ENCODE results near the gene TAF15. TPM values are rescaled to one million over a fixed set of nuclear protein-coding genes. Genes with fewer than 3 reads are reported as not detected.

The TAF15 gene
- total RNA-seq, 1 donor from 2014 or later, result 68.1 TPM

DNA sequence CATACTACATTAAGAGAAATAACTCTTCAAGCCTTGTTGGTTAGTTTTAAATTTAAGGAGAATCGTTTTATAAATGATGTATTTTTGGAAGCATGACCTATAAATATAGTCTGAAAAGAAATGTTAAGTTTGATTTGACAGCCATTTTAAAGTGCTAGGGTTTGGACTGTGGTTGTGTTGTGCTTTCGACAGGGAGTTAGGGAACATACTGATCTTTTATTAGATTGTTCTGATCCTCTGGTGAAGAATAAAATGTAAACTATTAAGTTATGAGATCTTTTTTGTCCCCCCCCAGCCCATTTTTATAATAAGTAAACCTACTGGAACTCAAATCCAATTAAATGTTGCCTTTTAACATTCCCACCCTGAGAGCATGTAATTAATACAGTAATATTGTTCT is 12.0 kb downstream of the TAF15 start:
- DNase-seq, result no peak

DNA sequence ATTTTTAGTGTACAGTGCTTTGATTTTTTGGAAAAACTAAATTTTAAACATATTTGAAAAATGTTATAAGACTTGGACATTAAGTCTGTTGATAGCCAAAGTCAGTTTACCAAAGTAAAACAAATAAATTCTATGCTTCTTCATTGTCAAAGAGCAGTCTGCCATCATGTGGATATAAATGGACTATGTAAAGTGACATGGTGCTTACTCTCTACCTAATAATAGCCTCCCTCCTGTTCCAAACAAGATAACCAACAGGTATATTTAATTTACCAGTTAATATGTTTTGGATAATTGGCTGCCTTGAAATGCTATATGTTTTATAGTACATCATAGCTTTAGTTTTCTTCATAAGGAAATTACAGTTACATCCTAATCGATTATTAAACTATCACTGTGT is 15.9 kb downstream of the TAF15 start:
- no peak for DNase-seq

DNA sequence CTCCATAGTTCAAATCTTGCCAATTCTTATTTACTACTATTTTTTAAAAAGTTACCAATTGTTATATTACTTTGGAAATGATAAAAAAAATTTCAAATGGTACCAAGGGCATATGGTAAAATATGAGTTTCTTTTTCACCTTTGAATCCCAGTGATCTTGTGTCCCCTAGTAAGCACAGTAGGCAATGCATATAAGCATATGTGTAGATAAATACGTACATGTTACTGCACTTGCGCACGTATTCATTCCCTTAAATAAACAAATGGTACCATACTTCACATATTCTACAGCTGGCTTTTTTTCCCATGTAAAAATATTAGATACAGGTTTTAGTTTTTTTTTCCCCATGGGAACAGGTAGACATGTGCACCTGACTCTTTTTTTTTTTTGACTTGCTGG is 31.8 kb downstream of the TAF15 start:
- no peak for DNase-seq

DNA sequence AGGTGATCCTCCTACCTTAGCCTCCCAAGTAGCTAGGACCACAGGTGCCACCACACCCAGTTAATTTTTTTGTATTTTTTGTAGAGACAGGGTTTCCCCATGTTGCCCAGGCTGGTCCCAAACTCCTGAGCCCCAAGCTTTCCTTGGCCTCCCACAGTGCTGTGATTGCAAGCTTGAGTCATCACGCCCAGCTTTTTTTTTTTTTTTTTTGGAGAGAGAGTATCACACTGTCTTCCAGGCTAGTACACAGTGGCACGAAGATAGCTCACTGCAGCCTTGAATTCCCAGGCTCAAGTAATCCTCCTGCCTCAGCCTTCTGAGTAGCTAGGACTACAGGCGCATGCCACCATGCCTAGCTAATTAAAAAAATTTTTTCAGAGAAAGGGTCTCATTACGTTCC is 32.2 kb downstream of the TAF15 start:
- DNase-seq, result no peak

DNA sequence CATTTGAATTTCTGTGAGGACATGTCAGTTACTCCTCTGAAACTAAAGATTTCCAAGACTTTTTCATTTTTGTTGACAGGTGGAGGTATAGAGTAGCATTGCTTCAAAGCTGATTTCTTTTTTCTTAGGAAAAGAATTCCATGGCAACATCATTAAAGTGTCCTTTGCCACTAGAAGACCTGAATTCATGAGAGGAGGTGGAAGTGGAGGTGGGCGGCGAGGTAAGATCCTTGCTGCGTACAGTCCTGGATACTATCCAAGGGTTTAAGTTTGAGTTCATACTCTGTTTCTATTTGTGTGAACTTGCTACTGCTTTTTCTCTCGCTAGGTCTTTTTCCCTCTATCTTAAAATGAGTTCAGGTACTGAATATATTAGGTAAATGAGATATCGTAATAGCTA is 33.0 kb downstream of the TAF15 start:
- no peak for DNase-seq

DNA sequence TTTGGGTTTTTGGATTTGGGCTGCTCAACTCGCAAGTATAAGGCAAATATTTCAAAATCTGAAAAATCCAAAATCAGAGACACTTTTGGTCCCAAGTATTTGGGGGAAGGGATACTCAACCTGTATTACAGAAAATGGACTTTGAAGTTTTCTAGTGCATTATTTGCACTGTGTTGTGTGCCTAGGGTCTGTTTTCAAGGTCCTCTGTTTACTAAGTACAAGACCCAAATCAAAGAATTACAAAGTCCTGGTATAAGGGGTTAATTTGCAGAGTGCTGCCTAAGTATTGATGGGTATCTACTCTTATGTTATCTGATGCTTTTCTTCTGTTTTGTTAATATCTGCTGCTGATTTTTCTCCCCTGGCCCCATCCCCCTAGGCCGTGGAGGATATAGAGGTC is 34.4 kb downstream of the TAF15 start:
- no peak for DNase-seq

DNA sequence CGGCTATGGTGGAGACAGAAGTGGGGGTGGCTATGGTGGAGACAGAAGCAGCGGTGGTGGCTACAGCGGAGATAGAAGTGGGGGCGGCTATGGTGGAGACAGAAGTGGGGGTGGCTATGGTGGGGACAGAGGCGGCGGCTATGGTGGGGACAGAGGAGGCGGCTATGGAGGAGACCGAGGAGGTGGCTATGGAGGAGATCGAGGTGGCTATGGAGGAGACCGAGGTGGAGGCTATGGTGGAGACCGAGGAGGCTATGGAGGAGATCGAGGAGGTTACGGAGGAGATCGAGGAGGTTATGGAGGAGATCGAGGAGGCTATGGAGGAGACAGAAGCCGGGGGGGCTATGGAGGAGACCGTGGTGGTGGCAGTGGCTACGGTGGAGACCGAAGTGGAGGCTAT is 35.3 kb downstream of the TAF15 start:
- no peak for DNase-seq

DNA sequence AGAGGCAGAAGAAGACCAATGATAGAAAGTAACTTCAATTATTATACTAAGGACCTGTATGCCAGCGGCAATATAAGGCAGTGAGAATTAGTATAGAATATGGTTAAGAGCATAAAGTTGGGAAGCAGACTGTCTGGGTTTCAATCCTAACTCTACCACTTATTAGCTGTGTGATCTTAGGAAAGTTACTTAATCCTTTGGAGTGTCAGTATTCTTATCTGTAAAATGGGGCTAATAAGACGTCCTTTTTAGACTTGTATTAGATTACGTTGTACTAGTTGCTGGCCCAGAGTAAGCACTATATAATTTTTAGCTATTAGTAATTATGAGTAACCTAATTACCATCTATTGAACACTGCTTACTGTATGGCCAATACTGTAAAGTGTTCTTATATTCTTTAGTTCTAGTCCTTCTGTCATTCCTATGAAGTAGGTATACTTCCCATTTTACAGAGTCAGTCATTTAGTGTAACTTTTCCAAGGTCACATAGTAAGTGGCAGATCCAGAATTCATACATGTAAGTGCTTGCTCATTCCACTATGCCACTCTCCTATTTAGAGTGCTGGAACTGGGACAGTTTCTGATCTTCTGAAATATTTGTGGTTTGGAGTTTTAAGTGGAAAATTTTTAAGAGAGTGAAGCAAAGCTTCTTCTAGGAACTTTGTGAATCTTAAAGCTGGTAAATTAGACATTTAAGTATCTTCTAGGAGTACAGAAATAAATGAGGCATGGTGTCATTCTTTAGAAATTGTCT is 36.9 kb downstream of the TAF15 start:
- no peak for DNase-seq

DNA sequence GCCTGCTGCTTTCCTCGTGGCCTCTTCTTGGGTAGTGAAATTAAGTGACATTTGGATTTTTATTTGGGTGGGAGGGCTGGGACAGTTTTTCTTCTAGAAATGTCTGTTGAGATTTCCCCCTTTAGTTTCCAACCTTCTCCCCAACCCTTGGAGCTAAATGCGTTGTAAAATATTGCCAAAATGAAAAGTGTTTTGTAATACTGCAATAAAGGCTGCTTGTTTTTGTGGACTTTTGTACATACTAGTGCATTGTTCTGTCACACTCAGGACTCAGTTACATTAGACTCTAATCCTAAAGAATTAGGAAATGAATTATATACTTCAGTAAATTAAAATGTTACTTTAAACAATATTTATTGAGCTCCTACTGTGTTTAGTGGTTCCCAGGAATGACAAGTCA is 37.7 kb downstream of the TAF15 start:
- DNase-seq, result no peak

DNA sequence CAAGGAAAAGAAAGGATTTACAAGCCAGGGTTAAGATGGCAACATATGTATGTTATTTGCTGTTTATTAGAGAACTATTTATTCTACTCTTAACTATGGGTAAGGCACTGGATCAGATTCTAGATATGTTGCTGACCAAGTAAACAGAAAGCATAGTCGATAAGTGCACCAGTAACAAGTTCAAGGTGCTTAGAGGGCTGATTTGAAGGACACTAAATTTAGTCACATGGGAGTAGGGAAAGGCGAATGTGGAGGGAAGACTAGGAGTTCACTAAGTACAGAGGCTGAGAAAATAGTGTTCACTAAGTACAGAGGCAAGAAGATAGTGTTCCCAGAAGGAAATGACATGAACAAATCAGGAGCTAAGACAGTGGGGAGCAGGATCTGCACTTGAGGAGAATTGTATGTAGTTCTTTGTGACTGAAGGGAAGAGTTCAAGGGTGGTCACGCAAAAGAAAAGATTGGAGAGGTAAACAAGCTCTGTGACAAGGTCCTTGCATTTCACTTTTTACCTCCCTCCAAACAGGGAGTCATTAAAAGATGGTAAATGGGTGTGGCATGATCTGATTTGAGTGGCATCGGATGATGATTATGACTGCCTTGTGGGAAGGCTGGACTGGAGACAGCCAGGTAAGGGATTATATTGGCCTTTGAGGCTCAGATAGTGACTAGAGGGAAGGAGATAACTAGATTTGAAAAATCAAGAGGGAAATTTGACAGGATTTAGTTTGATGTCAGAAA is 38.5 kb downstream of the TAF15 start:
- DNase-seq, result no peak

DNA sequence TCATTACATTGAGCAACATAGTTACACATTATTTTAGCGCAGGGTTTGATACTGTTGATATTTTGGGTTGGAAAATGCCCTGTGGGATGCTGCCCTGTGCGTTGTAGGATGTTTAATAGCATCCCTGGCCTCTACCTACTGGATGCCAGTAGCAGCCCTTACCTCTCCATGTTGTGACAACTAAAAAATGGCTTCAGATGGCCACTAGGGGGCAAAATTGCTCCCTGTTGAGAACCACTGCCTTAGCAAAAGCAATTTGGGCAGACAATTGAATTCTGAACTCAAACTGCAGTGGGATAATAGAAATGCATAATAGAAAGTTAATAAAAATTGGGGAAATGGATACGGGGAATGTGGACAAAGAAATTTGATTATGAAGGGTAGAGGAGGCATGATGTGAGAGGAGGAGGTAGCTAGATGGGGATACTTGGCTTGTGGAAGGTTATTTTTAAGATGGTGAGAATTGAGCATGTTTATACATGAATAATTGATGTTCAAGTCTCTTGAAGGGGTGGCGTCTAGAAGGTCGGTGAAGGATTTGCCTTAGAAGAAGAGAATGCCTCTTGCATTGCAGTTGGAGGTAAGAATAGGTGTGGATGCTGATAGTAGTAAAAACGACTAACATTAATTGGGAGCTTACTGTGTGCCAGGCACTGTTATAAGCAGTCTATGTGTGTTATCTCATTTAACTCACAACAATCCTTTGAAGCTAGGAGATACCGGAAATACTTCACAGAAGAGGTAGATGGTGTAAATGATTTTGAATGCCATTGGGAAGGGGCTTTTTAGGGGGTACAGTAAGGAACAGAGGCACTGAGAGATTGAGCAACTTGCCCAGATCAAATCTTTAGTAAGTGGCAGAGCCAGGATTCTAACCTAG is 40.4 kb downstream of the TAF15 start:
- peak; percentile 89 for DNase-seq

DNA sequence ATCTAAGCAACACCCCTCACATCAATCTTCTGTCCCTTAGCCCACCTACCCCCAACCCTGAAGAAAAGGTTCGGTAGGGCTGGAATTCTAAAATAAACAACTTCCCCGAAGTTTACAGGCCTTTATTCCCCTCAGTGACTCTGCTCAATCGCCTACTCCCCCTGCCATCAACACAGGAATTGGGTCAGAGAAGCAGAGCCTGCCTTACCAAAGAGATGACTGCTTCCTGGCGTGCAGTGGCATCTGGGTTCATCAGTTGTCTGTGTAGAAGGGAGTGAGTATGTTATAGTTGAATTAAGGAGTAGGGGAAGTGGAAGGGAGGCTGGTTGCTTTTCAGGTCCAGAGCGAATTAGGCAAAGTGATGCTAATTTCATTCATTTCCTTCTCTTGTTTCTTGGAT is 46.7 kb downstream of the TAF15 start:
- DNase-seq, result no peak

DNA sequence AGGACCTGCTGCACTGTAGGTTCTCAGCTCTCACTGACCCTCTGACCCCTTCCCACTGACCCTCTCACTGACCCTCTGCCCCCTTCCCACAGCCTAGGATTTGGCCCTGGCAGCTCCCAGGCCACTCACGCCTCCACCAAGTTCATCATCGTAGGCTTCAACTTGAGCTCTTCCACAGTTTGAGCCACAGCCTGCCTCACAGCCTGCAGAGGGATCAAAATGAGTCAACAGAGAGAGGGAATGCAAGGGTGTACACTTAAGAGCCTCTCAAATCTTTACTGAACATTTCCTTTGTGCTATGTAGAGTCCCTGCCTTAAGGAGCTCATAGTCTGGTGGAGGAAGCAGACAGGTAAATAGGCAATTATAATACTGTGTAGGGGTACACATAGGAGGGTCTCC is 47.3 kb downstream of the TAF15 start:
- DNase-seq, result no peak

DNA sequence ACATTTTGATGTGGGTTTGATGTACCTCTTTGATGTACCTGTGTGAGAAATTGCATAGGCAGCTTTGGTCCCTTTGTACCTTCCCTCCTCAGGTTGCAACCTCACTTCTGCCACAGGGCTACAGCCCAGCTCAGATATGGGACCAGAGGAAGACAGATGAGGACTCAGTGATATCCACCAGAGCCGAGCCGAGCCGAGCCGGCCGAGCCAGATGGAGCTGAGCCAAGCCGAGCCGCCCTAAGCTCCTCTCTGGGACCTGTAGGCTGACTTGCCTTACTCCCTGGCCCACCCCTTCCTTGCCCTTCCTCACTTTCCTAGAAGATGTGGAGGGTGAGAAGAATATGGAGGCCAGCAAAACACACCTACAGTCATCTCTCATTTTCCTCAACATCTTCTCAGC is 55.6 kb downstream of the TAF15 start:
- DNase-seq, result no peak

DNA sequence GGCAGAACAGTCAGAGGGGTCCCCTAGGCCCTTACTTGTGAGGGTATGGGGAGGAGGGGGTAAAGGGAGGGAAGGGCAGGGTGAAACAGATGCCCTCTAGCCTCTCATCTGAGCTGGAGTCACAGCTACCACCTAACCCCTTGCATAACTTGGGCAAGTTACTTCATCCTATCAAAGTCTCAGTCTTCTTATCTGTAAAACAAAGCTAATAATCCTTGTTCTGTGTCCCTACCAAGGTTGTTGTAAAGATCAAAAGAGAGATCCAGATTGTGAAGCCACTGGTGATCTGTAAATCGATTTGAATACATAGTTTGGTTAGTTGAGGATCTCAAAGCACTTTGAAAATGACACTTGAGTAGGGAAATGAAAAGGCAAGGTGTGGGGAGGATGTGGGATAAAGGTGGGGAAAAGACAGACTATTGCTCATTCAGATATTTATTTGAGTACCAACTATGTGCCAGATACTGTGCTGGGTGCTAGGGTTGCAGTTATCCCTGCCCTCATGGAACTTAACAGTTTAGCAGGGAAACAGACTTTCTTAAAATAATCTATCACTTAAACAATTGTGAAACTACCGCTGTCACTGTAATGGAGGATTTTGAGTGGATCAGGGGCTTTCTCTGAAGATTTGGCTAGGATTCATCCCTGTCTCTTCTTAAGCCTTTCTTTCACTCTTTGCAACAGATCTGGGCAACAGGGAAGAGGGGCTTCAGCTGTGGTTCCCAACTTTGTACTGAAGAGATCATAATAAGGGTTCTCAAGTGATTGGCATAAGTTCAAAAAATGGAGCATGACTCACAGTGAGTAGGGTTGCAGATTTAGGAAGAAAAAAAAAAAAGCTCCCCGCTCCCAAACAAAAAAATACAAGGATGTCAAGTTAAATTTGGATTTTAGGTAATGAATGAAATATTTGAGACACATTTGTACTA is 56.4 kb downstream of the TAF15 start:
- peak; percentile 49 for DNase-seq

DNA sequence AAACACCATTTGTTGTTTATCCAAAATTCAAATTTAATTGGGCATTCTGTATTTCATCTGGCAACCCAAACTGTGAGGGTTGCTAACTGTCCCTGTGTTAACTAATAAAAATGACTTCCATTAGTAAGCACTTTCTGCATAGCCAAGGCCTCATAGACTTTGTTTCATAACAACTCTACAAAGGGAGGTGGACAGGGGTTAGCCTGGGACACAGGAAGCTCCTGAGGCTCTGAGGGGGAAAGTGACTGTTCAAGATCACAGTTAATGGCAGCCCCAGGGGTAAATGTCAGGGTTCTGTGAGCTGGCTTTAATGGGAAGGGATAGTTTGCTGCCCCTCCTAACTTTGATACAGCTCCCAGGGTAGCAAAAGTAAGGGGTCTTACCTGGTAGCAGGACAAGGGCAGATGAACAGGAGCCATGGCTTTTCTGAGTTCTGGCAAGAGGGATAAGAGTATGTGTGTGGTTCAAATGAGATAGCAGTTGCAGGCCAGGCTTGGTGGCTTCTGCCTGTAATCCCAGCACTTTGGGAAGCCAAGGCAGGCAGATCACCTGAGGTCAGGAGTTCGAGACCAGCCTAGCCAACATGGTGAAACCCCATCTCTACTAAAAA is 57.2 kb downstream of the TAF15 start:
- no peak for DNase-seq

DNA sequence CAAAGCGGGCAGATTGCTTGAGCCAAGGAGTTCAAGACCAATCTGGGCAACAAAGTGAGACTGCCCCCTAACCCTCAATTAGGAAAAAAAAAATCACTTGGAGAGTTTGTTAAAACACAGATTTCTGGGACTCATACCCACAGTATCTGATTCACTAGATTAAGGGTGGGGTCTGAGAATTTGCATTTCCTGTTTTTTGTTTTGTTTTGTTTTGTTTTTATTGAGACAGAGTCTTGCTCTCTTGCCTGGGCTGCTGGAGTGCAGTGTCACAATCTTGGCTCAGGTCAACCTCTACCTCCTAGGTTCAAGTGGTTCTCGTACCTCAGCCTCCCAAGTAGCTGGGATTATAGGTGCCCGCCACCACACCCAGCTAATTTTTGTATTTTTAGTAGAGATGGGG is 58.3 kb downstream of the TAF15 start:
- no peak for DNase-seq

DNA sequence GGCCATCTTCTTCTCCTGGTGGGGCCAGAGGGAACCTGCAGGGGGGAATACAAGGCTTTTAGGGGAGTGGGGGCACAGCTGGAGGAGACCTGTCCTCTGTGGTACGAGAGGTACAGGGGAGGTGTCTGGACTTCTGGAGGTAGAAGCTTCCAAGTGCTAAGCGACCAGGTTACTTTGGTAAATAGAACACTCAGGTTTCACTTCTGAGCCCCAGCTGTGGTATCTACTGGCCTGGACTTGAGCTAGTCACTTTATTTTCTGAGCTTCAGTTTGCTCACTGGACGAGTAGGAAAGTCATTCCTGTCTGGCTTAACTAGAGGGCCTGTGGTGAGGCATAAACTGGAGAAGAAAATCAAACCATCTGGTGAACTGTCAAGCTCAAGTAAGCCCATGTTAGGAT is 59.5 kb downstream of the TAF15 start, which contains the start of gene HEATR9:
Gene HEATR9 (minus strand): TSS at position 155 of the 400 bp plus-strand sequence. CDS start 149 bp downstream, at position 6.
- no peak for DNase-seq

DNA sequence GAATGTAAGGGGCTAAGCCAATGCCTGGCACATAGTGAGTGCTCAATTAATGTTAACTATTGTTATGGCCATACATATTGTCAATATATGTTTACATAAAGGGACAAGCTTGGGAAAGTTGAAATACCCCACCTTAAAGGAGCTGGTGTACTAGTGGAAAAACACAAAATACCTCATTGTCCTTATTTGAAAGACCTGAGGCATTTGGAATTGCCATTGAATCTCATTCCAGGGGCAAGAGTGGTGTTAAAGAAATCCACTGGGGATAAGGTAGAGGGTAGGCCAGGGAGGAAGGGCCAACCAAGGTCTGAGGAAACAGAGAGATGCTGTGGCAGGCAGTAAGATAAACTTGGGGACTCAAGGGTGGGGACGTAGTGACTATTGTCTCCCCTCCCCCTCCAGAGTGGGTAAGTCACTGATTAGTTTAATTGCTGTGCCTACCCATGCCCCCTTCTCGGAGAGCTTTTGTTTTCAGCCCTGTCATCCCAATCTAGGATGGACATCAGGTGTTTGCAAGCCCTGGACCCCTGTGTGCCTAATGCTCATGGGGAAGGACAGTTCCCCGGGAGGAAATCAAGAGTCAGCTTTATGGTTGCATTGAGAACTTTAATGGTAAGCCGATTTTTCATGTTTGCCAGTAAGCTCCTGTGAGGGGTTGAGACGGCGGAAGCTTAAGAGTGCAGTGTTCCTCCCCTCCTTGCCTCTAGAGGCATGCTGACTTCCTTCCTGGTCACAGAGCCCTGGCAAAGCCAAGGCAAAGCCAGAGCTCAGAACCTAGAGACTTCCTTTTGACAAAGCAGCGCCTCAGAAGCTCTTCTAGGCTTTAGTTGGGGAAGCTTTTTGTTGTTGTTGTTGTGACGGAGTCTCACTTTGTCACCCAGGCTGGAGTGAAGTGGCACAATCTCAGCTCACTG is 61.9 kb downstream of the TAF15 start:
- peak; percentile 57 for DNase-seq

DNA sequence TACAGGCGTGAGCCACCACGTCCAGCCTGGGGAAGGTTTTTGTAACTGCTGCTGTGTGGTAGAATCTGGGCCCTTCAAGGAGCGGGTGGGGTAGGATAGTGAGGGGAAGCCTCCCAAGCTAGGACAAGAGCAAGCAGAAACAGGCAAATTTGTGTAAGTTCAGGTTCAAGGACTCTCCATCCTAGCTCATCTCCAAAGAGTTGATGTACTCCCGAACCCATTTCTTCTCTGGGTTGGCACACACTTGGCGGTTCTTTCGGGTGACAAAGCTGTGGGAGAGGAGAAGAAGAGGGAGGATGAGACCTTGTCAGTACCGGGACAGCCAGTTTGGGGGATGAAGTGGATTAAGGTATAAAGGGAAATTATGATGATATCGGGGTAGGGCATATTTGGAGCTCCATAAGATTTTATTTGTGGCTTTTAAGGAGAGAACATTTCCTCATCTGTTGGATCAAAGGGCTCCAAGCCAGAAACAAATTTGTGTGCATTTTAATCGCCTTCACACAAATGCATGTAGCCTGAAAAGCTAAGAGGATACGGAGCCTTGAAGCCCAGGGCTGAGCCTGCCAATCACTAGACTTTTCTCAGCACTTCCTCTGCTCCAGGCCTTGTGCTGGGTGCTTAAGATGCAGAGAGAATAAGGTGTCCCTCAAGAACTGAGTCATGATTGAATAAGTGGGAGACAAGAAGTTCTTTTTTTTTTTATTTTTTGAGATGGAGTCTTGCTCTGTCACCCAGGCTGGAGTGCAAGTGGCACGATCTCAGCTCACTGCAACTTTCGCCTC is 63.1 kb downstream of the TAF15 start:
- no peak for DNase-seq

Measured in dermis blood vessel endothelial cell (primary cell).